ENCODE measurements around the gene CCDC141.

The CCDC141 gene

DNA sequence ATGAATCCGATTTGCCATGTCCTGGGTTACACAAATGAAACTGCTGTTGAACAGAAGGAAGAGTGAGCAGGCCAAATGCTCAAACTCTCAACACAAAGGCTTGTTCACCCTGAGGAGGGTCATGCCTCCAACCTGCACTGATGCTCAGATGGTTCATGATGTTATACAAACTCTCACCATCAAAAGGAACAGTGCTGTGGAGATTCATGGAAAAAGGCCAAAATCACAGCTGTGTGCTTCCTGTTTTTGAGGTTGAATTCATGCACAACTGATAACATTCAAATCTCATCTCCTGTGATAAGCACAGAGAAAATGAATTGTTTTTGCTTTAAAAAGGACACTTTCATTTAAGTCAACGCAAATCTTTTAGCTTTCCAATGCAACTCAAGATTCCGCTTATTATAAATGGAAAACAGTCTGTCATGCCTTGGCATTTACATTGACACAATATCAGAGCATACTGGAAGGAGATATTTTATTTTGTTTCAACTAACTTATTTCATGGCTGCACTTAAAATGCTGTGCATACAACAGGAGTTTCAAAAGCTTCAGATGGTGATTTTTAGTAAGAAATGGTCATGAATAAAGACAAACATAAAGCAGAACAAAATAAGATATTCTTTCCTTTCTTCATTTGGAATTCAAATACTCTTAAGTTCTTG lies 220.5 kb downstream of the CCDC141 start:
- no peak for DNase-seq (ENCODE audit: low read depth in 2 of 2)

DNA sequence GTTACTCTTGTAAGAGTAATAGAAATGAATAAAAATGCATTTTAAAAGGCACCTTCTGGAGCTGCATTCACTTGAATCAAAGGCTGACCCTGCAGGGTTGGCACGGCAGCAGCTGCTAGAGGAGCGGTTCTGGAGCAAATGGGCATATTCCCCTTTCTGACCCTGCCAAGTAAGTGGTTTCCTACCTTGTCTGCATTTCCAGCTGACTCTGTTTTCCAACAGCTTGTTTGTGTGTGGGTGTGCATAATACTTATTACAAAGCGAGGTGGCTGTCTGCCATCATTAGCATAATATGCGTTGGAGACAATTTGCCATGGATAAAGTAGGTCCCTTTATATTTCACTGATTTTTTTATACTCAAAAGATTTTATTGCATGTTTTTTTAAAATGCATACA lies 221.5 kb downstream of the CCDC141 start:
- DNase-seq (ENCODE audit: low read depth in 2 of 2): no peak

- no peak for DNase-seq (ENCODE audit: low read depth in 2 of 2)
Observed at GRCh38 chr2:178827739-178828485, 222.0 kb downstream of the CCDC141 start.

GRCh38 chr2:178827111-178827510 lies 222.8 kb downstream of the CCDC141 start:
- DNase-seq (ENCODE audit: low read depth in 2 of 2): no peak

GRCh38 chr2:178825183-178825582 lies 224.8 kb downstream of the CCDC141 start:
- DNase-seq (ENCODE audit: low read depth in 2 of 2): no peak

DNA sequence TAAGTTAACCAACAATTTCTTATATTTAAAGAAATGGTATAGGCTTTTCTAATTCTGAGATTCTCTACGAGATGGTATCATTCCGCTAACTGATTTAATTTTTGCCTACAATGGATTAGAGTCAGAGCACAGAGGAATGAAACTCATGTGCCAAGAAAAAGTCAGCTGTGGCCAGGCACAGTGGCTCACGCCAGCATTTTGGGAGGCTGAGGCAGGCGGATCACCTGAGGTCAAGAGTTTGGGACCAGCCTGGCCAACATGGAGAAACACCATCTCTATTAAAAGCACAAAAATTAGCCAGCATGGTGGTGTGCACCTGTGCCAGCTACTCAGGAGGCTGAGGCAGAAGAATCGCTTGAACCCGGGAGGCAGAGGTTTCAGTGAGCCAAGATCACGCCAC lies 225.8 kb downstream of the CCDC141 start:
- DNase-seq (ENCODE audit: low read depth in 2 of 2): no peak

DNA sequence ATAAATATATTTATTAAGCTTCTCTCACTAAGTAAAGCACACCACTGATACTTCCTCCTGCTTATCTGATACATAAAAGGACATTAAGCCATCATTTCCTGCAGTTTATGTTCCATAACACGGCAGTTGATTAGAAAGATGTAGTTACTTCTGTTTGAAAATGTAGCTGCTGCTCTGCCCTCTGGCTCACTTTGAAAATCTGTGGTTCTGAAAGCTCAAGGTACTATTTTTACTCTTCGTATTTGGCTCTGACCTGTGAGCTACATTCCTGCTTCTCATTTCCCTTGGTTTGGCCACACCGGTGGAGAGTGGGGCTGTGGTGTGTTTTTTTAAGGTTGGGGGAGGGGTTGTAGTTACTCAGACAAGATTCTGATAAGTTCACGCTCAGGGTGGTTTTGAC lies 229.9 kb downstream of the CCDC141 start:
- DNase-seq (ENCODE audit: low read depth in 2 of 2): no peak

- no peak for DNase-seq (ENCODE audit: low read depth in 2 of 2)
Observed at GRCh38 chr2:178819147-178819875, 230.6 kb downstream of the CCDC141 start.

- DNase-seq (ENCODE audit: low read depth in 2 of 2): no peak
Observed at GRCh38 chr2:178811901-178812300, 238.0 kb downstream of the CCDC141 start.

- DNase-seq (ENCODE audit: low read depth in 2 of 2): no peak
Observed at GRCh38 chr2:178811045-178811444, 238.9 kb downstream of the CCDC141 start.

- DNase-seq (ENCODE audit: low read depth in 2 of 2): no peak
Observed at GRCh38 chr2:178810422-178810821, 239.5 kb downstream of the CCDC141 start.

GRCh38 chr2:178807227-178808008 lies 242.5 kb downstream of the CCDC141 start, which contains the start of gene TTN:
Gene TTN, minus strand, starts transcription at chr2:178807423. Its CDS starts 2,781 bp downstream, at chr2:178804642.
- DNase-seq (ENCODE audit: low read depth in 2 of 2): no peak

- DNase-seq (ENCODE audit: low read depth in 2 of 2): no peak
Observed at GRCh38 chr2:178806543-178806942, 243.4 kb downstream of the CCDC141 start.

DNA sequence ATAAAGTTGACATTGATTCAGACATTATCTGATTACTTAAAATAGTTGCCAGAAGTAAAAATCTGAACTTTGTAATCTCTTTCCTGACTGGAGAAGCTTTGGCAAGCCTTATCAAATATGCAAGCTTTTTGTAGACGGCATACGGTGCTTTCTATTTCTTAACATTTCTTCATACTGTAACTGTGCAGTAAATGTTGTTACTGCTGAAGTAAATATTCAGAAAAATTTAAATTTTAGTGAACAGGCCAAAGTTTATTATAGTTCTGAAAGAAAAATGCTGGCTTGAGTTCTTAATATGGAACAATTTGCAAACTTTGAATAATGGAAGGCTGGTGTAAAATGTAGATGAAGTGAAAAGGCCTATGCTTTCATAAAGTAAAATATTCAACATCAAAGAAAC lies 244.5 kb downstream of the CCDC141 start:
- no peak for DNase-seq (ENCODE audit: low read depth in 2 of 2)

GRCh38 chr2:178804791-178805190 lies 245.1 kb downstream of the CCDC141 start:
- no peak for DNase-seq (ENCODE audit: low read depth in 2 of 2)

GRCh38 chr2:178800510-178800909 lies 249.4 kb downstream of the CCDC141 start:
- DNase-seq (ENCODE audit: low read depth in 2 of 2): no peak

DNA sequence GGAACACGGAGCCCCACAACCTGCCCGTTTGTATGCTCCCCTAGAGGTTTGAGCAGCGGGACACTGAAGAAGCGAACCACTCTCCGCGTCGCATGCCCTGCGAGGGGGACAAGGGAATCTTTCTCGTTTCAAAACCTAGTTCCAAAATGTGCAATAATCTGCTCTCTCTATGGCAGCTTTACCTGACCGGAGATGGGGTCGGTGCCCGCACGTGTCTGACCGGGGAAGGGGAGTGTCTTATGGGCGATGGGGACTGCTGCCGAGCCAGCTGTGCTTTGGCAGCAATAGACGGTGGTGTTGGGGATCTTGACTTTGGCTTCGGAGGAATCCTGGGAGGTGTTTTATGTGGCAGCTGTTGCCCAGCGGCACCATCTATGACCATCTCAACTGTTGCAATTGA lies 250.6 kb downstream of the CCDC141 start:
- DNase-seq (ENCODE audit: low read depth in 2 of 2): no peak

DNA sequence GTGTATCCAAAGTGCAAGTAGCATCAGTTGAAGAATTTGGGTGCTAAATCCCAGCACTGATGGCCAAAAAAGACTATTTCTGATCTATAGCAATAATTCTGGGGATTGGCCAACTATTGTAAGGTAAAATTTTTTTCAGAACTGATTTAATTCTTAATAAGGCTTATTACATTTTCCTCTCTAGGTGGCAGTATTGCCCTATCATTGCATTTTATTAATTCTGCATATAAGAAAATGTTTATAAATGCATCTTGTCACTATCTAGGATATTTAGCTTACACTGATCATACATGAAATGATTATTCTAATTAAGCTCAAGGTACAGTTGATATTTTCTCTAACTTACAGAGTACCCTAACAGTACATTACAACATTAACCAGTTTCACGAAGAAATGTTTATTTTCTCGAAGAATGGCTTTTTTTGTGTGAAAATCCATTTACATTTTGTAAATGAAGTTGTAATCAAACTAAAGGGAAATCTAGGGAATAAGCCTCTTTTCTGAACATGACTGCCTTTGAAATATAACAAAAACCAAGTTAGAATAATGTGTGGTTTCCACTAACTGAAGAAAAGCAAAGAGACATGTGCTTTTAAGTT lies 253.8 kb downstream of the CCDC141 start:
- DNase-seq (ENCODE audit: low read depth in 2 of 2): no peak

DNA sequence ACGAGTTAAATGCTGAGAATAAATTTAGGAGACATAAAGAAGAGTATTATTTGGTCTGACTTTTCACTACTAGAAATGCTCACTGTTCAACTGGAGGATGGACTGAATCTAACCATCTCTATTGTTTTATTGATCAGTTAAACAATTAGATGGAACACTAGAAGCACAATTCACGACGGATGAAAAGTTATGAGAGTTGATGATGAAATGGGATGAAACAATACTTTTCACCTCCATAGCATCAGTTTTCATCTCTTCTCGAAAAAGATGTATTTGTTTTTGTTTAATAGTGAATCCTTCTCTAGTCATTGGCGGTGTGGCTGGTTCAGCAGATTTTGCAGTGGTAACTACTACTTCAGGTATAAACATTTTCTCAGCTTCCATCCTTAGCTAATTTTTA lies 262.0 kb downstream of the CCDC141 start:
- DNase-seq (ENCODE audit: low read depth in 2 of 2): no peak

- DNase-seq (ENCODE audit: low read depth in 2 of 2): no peak
Observed at GRCh38 chr2:178787155-178787554, 262.8 kb downstream of the CCDC141 start.

DNA sequence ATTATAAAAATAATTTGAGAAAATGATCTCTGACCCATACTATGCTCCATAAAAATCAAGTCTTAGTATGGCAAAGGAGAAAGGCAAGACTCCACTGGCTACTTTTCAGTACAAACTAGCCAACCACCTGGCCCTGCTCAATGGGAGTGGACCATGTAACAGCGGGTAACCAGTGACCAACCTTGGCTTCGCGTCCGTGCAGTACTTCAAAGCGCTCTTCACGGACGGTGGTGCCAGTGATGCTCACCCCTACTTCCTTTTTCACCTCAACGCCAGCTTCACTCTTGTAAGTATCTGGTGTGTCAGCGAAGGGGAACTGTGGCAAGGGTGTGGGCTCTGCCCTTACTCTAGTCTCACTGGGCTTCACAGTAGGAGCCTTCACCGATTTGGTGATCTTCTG lies 266.0 kb downstream of the CCDC141 start:
- no peak for DNase-seq (ENCODE audit: low read depth in 2 of 2)

DNA sequence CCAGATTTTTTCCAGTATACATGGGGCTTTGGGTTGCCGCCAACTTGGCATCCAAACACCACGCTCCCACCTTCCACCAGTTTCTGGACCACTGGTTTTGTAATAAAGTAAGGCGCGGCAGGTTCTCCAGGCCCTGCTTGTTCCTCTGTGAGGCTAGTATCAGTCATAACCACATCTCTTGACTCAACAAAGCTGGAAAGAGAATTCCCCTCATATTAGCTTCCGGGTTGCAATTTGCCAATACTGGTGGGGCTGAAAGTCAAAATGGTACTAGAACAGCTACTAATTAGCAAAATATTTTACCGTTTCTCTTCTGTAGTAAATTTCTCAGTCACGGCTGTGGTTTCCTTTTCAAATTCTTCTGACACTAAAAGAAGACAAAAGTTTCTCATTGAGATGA lies 267.7 kb downstream of the CCDC141 start:
- DNase-seq (ENCODE audit: low read depth in 2 of 2): no peak

Data from stimulated activated CD8-positive, alpha-beta memory T cell treated with anti-CD3 and anti-CD28 coated beads, Interleukin-2, amount 100 ng/mL, for 48 hours (primary cell).